Islet of Langerhans (tissue), 1 donor: ENCODE data around the gene CCDC24.

Experiments used
- FAIRE-seq: peaks from one replicate; lab custom pipeline; 2011; peaks lifted over from hg19 to GRCh38; lab: Jason Lieb, UNC

Gene CCDC24

DNA sequence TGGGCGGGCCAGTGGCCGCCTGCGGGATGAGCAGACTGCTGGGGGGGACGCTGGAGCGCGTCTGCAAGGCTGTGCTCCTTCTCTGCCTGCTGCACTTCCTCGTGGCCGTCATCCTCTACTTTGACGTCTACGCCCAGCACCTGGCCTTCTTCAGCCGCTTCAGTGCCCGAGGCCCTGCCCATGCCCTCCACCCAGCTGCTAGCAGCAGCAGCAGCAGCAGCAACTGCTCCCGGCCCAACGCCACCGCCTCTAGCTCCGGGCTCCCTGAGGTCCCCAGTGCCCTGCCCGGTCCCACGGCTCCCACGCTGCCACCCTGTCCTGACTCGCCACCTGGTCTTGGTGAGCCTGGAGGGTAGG lies 10.3 kb upstream of the CCDC24 start:
- FAIRE-seq = no peak

- FAIRE-seq = no peak
Observed at GRCh38 chr1:43981636-43982035, 9.8 kb upstream of the CCDC24 start.

GRCh38 chr1:43982241-43982640 lies 9.2 kb upstream of the CCDC24 start:
- FAIRE-seq = no peak

DNA sequence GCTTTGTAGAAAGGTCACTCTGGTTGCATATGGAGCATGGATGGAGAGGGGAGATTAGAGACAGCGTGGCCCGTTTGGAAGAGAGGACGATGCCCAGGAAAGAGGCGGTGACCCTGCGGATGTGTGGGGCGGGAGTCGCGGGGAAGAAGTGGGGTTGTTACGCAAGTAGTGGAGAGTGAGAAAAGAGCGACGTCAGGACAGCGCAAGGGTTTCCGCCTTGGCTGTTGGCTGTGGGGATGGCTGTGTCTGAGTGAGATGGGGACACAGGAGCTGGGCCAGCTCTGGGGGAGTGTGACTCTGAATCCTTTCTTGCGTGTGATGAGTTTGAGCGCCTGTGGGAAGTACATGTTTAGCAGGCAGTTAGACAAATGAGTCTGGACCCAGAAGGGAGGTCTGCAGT lies 8.6 kb upstream of the CCDC24 start:
- no peak for FAIRE-seq

- FAIRE-seq = no peak
Observed at GRCh38 chr1:43983253-43983899, 8.0 kb upstream of the CCDC24 start.

DNA sequence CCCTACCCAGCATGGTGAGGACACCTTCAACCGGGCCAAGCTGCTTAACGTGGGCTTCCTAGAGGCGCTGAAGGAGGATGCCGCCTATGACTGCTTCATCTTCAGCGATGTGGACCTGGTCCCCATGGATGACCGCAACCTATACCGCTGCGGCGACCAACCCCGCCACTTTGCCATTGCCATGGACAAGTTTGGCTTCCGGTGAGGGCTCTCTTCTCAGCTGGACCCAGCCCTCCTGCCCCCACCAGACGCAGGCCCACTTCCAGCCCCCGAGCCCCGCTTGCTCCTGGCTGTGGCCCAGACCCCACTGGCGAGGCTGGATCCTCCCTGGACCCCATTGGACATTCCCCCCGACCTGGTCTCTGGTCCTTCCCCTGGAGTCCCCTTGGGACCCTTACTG lies 6.5 kb upstream of the CCDC24 start:
- no peak for FAIRE-seq

DNA sequence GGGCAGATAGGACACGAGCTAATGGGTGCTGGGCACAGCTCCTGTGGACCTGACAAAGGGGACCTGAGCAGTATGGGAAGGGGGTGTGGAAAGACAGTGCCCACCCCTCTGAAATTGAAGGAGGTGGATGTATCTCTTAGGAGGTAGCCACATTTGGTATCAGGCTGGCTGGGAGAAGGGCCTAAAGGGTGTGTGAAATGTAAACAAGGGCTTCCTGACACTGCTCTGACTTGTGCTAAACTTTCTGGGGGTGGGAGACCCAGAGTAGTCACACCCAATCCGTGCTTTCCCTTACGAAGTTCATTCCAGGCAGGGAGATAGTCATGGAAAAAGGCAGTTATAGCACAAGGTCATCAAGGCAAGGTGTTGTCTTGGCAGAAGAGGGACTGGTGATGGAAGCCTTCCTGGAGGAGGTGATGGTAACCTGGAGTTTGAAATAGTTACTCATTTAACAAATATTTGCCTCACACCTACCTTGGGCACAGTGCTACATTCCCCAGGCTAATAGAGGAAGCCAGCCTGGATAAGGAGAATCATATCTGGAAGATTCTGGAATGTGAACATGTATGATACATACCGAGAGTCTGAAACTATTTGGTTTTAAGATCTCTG lies 5.3 kb upstream of the CCDC24 start:
- no peak for FAIRE-seq

DNA sequence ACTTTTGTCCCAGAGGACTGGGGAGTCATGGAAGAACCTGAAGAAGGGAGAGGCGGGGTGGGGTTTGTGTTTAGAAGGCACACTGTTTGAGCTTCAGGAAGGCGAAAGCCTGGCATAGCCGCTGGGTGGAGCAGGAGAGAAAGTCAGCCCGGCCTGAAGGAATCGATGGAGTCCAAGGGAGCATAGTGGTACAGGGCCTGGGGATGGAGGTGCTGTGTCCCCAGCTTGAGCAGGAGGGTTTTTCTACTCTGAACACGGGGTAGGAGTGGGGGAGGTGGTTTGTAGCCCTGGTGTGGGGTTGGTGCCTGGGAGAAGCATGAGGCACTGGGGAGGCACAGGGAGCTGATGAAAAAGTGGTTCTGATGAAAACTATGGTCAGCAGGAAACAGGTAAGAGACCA lies 4.7 kb upstream of the CCDC24 start:
- no peak for FAIRE-seq

DNA sequence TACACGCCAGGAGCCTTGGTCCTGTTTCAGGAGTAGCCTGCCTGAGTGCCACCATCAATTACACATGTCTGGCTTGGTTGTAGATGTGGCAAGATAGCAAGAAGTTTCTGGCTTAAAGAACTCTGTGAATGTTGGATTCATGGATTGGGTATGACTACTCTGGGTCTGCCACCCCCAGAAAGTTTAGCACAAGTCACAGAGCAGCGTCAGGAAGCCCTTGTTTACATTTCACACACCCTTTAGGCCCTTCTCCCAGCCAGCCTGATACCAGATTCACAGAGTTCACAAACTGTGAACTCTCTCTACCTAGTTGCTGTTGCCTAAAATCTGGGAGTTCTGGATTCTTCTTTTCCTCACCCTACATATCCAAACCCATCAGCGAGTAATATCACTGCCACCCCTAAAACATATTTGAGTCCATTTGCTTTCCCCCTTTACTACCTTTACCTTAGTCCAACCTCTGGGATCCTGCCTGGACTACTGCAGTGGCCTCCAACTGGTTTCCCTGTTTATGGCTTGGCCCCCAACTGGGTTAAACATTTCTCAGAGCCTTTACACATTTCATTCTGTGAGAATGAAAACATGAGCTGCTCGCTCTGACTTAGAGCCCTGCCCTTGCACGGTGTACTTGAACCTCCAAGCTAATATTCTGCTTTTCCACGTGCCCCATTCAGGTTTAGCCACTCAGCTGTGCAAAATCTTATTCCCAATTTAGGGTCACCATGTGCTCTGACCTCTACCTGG lies 4.1 kb upstream of the CCDC24 start:
- no peak for FAIRE-seq

- no peak for FAIRE-seq
Observed at GRCh38 chr1:43990271-43991199, 864 bp upstream of the CCDC24 start.

GRCh38 chr1:43991200-43991475 lies 261 bp upstream of the CCDC24 start:
- FAIRE-seq = no peak

GRCh38 chr1:43992232-43992995 lies 1.0 kb downstream of the CCDC24 start:
- no peak for FAIRE-seq

GRCh38 chr1:43993206-43993914 lies 2.0 kb downstream of the CCDC24 start:
- FAIRE-seq = no peak

- no peak for FAIRE-seq
Observed at GRCh38 chr1:43994071-43994470, 2.7 kb downstream of the CCDC24 start.

- FAIRE-seq = no peak
Observed at GRCh38 chr1:43994794-43995790, 3.7 kb downstream of the CCDC24 start.

GRCh38 chr1:43995984-43996732 lies 4.8 kb downstream of the CCDC24 start:
- no peak for FAIRE-seq

DNA sequence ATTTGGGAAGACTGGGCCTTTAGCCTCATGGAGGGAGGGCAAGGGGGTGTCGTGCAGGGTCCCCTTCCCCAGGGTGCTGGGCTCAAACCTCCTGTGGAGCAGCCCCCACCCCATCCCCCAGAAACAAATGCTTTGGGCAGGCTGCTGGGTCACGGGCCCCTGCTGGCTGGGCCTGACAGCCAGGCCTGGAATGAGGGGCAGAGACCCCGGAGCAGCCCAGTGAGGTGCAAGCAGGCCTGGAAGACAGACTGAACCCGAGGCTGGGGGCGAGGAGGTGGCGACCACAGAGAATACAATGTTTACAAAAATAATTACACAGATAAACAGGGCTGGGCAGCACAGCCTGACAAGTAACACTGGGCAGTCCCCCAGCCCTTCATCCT lies 5.3 kb downstream of the CCDC24 start:
- no peak for FAIRE-seq

- no peak for FAIRE-seq
Observed at GRCh38 chr1:43997295-43997999, 6.0 kb downstream of the CCDC24 start.

DNA sequence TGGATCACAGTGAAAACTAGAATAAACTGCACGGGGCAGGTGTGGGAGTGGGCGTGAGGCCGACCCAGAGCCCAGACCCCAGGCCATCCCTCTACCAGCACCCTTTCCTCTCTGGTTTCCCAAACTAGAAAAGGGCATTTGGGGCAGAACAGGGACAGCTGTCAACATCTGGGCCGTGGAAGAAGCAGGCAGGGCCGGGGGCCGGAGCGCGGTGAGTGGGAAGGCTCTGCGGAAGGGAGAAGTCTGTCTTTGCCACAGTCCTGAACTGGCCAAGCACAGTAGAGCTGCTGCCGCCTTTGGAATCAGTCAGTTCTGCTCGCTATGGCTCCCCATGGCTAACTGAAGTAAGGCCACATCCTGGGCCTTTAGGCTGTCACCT lies 6.6 kb downstream of the CCDC24 start:
- FAIRE-seq = no peak
